Renal cortical epithelial cell (primary cell): ENCODE data around the gene ALG2. TPM values are rescaled to one million over a fixed set of nuclear protein-coding genes. Genes with fewer than 3 reads are reported as not detected.

Source experiments
- DNase-seq: peaks from one replicate; pipeline ENCODE4 v3.0.0-alpha.2; 2011; ENCODE audit warnings: low read depth
- total RNA-seq: library from RNA; depleted of rRNA; stranded (reverse); fragments of >200 nt; gene quantifications from 2 replicates; pipeline ENCODE4 v1.2.3, GENCODE V29; 2014

The ALG2 gene
- total RNA-seq, 1 donor from 2014 or later, result 54.6 TPM

DNA sequence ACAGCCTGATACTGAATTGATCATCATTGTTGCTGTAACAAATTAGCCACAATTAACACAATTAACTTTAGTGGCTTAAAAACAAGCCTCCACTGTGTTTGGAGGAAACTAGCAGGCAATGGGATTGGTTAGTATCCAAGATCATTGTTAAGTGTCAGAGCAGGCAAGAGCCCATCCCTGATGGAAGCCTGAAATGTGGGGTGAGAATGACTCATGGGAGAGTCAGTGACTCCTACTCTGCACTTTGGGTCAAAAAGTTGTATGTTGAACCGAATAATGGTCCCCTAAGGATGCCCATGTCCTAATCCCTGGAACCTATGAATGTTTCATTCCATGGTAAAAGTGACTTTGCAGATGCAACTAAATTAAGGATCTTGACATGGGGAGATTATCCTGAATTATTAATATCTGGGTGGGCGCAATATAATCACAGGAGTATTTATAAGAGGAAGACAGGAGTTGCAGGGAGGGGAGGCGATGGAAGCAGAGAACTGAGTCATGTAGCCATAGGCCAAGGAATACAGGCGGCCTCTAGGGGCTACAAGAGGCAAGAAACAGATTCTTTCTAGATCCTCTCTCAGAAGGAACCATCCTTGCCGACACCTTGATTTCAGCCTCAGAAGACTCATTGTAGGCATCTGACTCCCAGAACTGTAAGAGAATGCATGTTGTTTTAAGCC, 28.8 kb downstream of the ALG2 start:
- no peak for DNase-seq

DNA sequence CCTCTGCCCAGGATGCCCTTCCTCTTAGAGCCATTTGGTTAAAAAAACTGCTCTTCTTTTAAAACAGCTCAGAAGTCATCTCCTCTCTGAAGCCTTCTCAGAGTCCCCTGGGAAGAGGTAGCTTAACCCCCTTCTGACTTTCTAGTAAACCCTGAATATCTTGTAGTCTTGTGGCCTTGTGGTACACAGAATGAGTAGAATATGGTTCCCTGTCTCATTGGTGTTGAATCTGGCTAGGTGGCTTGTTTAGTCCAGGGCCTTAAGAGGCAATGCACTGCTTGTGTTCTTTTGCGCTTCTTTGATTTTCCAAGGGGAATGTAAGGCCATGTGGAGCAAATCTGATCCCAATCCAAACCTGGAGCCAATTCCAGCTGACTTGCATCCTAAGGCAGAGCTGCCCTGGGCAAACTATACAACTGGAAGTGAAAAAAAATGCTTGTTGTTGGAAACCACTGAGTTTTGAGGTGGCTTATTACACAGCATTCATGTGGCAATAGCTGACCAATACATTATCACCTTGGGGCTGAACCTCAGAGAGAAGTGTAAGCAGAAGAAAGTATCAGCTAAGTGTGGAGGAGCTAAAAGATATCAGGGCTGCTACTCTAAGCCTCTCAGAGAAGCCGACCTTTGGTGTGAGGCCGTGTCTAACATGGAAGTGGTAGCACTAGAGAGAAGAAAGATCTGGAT, 31.0 kb downstream of the ALG2 start:
- DNase-seq, result no peak

DNA sequence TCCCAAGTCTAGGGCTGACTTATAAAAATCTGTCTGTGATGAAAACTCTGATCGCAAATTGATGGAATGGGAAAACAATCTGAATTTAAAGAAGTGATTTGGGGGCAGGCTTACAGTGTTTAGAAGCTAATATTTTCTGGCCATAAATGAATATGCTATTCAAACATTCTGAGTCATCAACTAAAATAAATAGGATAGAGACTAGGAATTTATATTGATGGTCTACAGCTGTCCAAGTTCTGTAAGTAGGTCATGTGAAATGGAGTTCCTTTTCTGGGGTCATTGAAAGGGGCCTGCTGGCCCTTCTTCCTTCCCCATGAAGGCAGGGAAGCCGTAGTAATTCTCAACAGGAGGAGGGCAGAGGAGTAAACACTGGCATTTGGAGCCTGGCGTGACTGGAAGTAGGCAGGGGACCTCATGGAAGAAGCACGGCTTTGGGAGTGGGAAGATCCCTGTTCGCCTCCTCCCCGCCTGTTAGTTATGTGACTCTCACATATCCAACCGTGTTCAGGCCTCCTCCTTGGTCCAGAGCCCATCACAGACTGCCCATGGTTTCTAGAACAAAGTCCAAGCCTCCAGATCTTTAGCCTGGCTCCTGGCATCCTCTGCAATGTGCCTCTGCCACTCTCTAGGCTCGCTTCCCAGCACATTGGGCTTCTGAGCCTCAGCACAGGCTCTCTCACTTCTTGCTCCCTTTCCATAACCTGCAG, 31.7 kb downstream of the ALG2 start:
- no peak for DNase-seq

DNA sequence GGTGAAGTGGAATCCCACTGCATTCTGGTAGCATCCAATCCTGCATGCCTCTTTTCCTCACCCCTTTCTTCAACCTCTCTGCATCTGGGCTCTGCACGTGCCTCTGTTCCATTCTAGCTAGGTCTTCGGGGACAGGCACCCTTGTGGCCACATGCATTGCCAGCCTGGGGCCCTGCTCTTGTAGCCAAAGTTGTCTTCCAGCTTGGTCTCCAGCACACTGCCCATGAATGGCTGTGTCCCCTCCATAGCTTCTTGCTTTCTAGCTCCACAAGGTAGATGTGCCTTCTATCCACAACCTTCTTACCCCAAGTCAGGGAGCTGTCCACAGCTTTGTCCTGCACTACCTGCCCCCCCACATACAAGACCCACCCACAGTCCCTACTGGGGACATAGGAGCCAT, 32.6 kb downstream of the ALG2 start:
- no peak for DNase-seq

DNA sequence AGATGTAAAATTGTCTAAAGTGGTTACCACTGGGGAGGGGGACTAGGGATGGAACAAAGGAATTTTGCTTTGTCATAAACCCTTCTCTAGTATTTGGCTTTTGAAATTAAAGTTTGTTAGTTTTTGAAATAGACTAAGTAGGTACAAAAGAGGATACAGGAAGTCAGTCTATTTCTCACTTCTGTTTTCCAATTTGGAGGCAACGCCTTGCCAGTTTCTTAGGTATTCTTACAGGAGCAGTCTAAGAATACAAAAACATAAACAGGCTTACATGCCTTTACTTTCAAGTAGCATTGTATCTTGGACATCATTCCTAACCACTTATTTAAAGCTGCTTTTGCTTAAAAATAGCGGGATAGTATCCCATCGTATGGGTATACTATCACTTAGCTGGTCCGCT, 34.4 kb downstream of the ALG2 start:
- no peak for DNase-seq

DNA sequence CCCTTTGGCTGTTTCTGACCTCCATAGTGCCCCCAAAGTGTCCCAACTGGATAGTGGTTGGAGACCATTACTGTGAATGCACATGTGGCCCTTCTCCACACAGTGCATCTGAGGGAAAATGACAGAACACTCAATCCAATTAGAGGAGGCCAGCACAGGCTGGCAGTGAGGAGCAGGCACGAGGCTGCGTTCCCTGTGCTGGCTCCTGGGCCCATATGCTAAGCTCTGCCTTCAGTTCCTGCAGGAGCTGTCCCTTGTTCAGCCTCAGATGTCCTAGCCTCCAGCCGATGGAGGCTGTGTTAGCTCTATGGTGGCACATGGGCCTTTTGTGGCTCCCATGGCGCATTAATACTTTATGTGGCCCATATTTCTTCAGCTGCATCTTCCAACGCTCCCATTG, 35.8 kb downstream of the ALG2 start:
- DNase-seq, result no peak

DNA sequence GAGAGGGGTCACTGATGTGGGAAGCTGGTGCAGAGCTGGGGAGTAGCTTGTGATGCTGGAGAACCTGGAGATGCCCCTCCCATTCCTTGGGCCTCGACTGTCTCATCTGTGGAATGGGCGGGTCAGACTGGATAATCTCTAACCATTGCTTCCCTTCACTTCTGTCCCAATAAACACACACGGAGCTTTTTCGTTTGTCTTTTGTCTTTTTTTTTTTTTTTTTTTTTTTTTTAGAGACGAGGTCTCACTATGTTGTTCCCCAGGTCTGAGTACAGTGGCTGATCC, 36.5 kb downstream of the ALG2 start:
- no peak for DNase-seq

DNA sequence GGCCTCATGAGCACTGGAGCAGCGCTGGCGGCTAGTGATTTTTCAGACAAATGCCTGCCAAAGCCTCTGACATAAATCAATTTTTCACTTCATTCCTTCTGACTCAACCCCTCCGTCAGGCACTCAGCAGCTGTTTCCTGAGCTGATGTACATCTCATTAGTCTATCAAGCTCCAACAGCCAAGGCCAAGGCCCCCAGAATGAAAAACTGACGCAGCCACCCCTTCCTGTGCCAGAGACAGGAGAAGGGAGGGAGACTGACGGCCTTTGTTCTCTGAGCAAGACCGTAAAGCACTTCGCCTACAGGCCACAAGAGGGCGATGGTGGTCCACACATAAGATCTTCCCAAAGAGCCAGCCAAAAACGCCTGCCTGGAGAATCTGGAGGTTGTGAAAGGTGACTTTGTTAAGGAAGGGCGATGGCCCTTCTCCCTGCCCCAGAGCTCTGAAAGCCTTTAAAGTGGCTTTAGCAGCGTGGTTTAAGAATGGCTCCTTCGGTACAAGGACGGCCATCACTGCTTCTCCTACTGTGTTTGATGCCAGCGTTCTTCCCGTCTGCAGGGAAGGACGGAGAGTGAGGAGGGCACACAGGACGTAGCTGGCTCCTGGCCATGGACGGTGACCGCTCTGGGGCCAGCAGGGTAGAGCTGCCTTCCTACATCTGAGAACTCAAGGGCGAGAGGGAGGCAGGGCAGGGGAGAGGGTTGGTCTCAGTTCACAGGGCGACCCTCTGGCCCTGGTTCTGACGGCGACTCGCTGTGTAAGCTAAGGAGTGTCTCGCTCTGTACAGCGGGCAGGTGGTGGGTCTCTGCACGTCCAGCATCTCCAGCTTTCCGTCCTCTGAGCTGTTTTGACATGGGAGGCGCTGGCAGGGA, 37.0 kb downstream of the ALG2 start:
- DNase-seq, result peak; percentile 87

DNA sequence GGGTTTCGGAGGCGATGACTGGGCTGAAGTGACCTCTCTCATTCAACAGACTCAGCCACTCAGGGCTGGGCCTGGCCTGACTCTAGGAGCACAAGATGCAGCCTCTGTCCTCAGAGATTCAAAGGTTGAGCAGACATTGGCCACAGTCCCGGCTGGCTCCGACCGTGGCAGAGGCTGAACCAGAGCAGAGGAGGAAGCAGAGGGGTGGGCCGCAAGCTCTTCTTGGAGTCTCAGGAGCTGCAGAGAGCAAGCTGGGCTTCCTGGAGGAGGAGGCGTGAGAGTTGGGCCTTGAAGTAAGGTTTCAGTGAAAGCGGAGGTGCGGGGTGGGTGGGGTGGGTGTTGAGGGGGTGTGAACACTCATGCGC, 37.6 kb downstream of the ALG2 start:
- DNase-seq, result no peak

DNA sequence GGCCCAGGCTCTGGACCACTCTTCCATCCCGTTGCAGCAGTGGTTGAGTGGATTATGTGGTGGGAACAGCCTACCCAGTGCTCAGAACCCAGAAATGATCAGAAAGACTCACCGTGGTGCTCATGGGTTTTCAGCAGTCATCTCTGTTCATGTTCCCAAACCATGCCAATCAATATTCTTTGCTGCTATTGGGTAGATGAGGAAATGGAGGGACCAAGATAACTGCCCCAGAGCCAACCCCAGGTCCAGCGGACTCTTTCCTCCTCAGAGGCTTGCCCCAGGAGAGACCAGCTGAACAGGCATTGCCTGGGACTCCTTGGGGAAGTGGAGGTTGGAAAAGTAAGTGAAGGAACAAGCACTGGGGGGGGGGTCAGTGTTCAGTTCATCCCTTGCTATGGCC, 38.1 kb downstream of the ALG2 start:
- DNase-seq, result no peak

DNA sequence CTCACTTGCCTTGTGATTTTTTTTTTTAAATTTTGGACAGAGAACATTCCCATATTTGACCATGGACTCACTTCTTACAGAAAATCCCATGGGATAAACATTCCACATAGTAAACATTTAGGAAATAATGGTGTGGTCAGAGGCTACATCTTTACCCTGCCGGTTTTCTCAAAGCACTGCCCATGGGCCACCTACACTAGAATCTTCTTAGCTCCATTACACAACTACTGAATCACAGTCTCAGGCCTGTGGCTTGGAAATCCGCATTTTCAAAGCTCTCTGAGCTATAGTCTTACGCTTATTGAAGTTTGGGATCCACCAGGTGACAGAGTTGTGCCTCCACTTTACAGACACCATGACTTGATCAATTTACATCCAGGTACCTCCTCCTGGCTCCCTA, 39.4 kb downstream of the ALG2 start:
- no peak for DNase-seq

DNA sequence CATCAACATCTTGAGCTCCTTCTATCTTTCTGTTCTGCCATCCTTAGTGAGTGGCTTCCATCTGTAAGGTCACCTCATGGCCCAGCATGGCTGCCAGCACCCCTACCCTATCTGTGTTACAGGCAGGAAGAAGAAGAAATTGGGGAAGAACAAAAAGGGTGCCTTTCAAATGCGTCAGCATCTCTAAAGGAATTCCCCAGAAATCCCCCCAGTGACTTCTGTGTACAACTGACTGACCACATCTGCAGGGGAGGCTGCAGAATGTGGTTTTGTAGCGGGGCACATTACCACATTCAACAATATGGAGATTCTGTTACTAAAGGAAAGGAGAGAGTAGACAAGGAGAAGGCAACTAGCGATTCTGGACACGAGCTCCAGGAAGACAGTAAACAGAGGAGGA, 40.1 kb downstream of the ALG2 start:
- peak; percentile 45 for DNase-seq

DNA sequence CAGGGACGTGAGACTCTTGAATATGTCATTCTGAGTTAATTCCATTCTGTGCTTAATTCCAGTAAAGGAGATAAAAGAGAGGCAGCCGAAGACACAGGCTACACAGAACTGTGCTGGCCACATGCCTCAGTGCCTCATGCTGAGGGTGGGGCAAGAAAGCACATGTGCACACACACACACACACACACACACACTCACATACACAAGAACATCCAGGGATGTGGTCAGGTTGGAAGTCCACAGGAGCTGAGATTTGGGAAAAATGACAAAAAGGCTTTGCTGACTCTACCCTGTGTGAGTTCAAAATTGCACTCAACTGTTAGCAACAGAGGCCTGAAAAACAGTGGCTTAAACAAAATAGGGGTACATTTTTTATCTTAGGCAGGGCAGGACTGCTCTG, 40.5 kb downstream of the ALG2 start:
- DNase-seq, result no peak

DNA sequence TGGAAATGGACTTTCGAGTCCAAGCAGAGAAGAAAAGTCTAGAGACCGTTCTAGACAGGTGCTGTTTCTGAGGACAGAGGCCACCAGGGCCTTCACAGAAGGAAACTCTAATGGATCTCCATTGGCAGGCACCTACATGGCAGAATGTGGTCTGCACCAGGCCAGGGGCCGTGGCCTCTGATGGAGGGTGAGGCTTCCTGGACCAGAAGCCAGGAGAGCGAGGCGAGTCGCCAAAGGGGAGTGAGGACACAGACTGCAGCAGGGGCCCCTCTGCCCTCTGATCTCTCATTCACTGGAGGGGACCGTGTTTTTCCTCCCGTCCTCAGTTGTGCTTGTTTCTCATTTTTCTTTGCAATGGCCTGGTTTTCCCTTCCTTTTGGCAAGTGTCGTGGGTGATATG, 41.1 kb downstream of the ALG2 start:
- no peak for DNase-seq

DNA sequence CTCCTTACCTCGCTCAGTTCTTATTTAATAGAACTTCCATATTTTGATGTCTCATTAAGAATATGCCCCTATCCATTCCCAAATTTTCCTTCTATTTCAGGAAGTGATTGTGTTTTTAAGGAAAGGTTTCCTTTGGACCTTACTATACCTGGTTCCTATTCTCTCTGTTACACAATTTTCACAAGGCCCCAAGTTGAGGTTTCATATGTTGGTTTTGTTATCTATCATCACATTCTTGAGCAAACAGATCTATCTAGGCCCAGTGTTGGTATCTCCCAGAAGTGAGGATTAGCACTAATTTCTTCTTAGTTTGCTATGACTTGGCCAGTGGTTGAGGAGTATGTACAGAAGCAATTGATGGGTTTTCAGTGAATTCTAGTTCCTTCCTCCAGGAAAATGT, 41.5 kb downstream of the ALG2 start:
- DNase-seq, result no peak

DNA sequence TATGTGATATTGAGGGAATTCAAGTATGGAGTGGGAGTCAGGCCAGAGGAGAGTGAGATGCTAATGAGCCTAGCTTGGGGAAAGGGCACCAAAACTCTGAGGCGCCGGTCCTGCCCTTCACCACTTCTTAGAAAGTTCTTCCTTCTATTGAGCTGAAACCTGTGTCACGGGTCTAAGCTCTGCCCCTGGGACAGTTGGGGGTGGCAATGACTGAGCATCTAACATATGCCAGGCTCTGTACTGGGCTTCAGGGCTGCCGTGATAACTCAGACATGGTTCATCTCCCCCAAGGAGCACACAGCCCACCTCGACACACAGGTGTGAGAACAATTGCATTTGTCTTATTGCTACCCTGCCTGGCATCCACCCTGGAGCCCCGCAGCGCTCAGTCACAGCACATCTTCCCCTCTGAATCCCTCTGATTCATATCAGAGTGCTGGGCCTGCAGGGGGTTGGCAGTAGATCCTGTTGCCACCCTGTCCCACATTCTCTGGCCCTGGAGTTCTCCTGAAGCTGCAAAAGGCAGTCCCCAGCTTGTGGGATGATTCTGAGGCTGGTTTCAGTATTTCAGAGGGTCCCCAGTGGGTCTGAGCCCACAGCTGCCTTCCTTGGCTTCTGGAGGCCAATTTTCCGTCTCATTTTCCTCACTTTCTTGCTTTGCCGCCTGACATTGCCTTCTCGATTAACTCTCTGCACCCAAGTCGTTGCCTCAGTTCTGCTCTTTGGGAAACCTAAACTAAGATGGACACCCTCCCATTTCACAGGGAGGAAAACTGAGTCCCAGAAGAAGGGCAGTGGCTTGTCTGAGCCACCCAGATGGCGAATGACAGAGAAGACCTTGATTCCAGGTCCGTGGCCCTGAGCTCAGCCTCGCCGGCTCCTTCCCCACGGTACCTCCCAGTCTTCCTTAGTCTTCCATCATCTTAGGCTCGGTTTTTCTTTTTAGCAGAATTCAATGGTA, 42.5 kb downstream of the ALG2 start:
- no peak for DNase-seq

DNA sequence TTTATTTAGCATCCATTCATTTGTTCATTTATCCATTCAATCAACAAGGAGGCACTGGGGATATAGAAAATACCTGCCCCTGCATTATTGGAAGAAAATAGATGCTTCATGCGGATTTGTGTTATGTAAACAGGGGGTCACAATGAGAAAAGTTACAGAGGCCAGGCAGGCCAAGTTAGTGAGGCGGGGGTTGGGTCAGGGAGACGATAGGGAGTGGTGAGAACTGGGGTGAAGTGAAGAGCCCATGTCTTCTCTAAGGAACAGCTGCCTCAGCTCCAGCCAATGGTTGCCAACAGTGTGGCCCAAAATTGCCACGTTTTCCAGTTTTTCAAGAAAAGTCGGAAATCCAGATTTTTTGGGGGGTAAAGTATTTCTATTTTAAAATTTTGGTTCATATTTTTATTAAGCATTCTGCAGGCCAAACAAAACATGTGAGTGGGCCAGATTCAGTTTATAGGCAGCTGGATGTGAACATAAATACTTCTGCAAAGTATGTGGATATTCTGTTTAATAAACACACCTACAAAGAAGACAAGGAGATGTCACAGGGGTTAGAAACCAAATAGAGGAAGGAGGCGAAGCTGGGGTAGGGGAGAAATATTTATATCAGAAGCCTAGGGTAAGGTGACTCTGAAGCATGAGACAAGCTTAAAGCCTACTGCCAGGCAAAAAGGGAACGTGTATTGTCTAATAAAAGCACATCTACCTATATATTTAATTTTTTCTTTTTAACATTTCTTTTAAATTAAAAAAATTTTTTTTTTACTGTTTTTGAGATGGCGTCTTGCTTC, 44.0 kb downstream of the ALG2 start:
- DNase-seq, result no peak

DNA sequence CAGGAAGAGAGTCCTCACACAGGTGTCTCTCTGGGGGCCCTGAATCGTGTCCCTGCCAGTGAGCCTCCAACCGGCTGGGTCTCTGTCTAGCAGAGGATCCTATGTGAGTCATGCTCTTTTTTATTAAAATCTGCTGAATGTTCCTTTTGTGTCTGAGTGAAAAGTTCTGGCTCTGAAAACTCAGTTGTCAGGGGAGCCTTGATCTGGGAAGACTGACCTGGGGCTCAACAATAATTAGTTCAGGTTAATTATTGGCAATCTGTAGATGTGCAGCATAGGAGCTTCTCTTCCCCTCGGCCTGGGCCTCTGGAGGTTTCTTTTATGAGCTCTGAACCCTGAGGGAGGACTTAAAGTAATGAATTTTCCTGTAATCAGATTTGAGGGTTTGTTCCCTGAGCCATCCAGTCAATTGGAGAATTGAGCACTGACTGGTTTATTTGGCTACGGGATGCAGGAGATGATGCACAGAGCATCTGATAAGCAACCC, 45.2 kb downstream of the ALG2 start:
- peak; percentile 69 for DNase-seq

DNA sequence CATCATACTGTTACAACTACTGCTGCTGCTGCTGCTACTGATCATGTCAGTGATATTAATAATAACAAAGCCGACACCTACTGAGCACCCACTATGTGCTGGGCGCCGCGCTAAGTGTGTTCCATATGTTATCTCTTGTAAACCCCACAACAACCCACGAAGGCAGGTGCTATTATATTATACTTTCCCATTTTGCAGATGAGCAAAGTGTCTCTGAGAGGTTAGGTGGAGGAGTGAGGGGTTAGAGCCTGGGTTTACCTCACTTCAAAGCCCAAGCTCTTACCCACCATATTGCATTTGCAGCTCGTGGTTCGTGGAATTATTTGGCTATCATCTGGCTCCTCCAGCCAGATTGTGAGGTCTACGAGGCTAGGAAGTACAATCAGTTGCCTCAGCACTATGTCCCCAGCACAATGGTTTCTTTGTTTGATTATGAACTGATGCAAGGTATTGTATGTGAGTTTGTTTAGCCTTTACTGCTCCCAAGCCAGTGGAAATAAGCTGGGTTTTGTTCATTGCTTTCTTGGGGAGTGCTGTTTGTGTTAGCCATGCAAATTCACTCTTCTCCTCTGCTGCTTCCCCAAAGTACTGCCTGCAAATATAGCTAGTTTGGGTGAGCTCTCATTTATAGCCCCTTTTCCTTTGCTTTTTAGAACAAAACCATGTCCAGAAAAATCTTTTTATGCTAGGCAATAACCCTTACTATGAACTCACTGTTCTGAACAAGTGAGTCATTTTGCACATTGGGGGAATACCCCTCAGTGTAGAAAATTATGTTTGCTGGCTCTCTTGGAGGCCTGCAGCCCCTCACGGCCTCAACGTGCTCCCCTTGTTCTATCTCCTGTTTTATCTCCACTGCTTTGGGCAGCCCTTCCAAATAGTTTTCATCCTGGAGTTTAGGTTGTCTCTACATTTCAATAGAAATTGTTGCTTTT, 47.9 kb downstream of the ALG2 start:
- no peak for DNase-seq
